Activated T-cell treated with anti-CD3 and anti-CD28 coated beads, Interleukin-2, amount 50 U/mL, for 1 hour (primary cell): ENCODE results near the gene AGAP1.
"Not testable (repeated sequence)": the region's sequence is repeated elsewhere in the genome, so short reads cannot be mapped to it uniquely, and the experiment has no call there.

Experiments
- DNase-seq: peaks from one replicate; pipeline ENCODE4 v3.0.0-alpha.2; 2020

Gene AGAP1

GRCh38 chr2:235934774-235935484 is 441.1 kb downstream of the AGAP1 start:
- DNase-seq, result no peak

- DNase-seq, result no peak
Observed at GRCh38 chr2:235935773-235936172, 441.9 kb downstream of the AGAP1 start.

GRCh38 chr2:235936493-235936892 is 442.6 kb downstream of the AGAP1 start:
- no peak for DNase-seq

DNA sequence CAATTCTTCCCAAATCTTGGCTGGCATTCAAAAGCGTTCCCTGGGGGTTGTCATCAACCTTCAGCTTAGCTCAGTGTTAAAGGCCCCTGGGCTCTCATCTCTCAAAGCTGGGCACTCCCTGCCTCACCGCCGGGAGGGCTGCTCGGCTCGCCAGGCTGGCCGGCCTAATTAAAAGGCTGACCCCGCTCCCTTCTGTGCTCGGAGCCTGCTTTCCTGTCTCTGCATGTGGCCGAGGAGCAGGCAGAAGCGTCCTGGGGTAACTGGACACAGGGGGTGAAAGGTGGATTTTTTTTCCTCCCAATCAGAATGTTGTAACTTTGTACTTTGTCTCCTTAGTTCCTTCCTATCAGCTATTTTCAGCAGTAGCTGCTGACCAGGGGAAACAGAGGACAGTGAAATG is 443.2 kb downstream of the AGAP1 start:
- DNase-seq, result no peak

GRCh38 chr2:235937526-235937925 is 443.7 kb downstream of the AGAP1 start:
- DNase-seq, result no peak

- DNase-seq, result no peak
Observed at GRCh38 chr2:235937936-235938335, 444.1 kb downstream of the AGAP1 start.

- DNase-seq, result no peak
Observed at GRCh38 chr2:235938611-235939010, 444.8 kb downstream of the AGAP1 start.

GRCh38 chr2:235939471-235939870 is 445.6 kb downstream of the AGAP1 start:
- no peak for DNase-seq

DNA sequence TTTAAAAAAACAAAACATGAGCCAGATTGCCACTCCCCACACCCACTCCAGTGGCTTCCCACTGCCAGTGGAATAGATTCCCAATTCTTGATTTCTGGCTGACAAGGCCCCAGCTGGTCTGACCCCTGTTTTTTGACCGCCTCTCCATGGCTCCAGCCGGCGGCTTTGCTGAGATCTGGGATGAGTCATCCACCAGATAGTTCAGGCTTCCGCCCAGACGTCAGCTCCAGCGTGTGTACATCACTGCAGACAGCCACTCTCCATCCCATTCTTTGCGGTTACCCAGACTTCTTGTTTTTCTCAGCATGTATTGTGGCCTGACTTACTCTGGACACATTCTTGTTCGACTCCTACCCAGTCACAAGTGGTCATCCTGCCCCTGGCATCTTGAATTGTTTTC is 446.5 kb downstream of the AGAP1 start:
- no peak for DNase-seq

DNA sequence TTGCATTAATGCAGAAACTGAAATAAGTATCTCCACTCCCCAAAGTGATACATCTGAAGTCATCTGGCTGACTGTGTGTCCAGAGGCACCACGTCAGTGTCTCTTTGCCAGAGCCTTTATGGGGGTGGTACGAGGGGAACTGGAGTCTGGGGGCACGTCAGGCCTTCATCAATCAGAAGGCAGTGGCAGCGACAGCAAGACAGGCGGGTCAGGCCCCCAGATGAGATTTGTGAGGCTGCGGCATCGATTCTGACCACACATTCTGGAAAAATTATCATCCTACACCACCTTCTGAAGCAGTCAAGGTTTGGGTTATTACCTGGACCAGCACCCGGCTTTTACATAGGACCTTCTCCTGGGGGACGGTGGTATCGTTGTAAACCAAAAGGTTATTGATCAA is 450.7 kb downstream of the AGAP1 start:
- no peak for DNase-seq

DNA sequence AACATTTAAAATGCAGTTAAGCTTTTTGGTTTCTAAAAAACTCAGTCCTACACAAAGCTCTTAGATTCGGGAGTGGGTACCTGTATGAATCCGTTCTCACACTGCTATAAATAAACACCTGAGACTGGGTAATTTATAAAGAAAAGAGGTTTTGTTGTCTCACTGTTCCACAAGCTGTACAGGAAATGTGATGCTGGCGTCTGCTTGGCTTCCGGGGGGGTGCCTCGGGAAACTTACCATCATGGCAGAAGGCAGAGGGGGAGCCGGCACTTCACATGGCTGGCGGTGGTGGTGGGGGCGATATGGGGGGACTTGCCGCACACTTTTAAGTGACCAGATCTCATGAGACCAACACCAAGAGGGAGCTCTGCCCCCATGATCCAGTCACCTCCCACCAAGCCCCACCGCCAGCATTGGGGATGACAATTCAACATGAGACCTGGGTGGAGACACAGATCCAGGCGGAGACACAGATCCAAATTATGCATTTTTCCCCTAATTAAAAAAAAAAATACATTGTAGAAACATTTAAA is 451.8 kb downstream of the AGAP1 start:
- no peak for DNase-seq

- no peak for DNase-seq
Observed at GRCh38 chr2:235946590-235946989, 452.7 kb downstream of the AGAP1 start.

DNA sequence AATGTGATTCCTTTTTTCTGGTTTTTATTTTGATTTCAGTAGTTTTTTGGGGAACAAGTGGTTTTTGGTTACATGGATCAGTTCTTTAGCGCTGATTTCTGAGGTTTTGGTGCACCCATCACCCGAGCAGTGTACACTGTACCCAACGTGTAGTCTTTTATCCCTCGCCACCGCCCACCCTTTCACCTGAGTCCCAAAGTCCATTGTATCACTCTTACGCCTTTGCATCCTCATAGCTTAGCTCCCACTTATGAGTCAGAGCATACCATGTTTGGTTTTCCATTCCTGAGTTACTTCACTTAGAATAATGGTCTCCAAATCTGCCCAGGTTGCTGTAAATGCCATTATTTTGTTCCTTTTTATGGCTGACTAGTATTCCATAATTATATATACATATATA is 453.2 kb downstream of the AGAP1 start:
- DNase-seq, result not testable (repeated sequence)

GRCh38 chr2:235949567-235950472 is 456.0 kb downstream of the AGAP1 start:
- no peak for DNase-seq

- DNase-seq, result no peak
Observed at GRCh38 chr2:235950473-235950809, 456.6 kb downstream of the AGAP1 start.

DNA sequence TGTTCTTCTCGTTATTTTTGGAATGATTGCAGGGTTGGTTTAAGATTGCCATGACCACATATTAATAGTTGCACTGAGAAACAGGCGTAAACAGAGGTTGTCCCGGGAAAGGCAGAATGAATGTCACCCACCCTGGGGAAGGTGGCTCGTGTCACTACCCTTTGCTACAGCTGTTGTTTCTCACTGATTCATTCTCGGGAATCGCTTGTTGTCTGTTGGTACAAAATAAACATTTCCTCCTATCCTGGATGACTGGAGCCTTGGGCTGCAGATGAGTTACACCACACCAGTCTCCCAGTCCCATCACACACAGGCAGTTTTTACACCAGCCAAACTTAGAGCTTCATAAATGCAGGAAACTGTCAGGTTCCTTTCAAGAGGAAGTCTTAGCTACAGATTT is 457.6 kb downstream of the AGAP1 start:
- no peak for DNase-seq

DNA sequence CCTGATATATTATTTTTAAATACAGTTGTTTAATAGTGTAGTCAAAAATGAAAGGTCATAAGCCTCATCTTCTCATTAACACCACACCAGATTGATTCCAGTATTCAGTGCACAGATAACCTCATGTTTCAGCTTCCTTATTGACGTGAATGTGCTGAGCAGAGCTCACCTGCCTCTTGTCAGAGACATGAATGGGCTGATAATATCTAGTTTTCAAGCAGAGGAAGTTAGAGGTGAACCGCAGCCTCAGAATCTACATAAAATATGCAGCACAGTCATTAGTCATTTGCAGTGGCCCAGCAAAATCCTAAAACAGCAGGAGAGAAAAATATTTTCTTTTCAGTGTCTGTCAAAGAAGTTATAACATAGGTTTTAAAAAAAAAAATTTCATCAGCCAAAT is 458.1 kb downstream of the AGAP1 start:
- no peak for DNase-seq

GRCh38 chr2:235952714-235953113 is 458.9 kb downstream of the AGAP1 start:
- no peak for DNase-seq

GRCh38 chr2:235954281-235954680 is 460.4 kb downstream of the AGAP1 start:
- no peak for DNase-seq

GRCh38 chr2:235954888-235955480 is 461.1 kb downstream of the AGAP1 start:
- DNase-seq, result no peak

GRCh38 chr2:235955664-235956063 is 461.8 kb downstream of the AGAP1 start:
- DNase-seq, result no peak

DNA sequence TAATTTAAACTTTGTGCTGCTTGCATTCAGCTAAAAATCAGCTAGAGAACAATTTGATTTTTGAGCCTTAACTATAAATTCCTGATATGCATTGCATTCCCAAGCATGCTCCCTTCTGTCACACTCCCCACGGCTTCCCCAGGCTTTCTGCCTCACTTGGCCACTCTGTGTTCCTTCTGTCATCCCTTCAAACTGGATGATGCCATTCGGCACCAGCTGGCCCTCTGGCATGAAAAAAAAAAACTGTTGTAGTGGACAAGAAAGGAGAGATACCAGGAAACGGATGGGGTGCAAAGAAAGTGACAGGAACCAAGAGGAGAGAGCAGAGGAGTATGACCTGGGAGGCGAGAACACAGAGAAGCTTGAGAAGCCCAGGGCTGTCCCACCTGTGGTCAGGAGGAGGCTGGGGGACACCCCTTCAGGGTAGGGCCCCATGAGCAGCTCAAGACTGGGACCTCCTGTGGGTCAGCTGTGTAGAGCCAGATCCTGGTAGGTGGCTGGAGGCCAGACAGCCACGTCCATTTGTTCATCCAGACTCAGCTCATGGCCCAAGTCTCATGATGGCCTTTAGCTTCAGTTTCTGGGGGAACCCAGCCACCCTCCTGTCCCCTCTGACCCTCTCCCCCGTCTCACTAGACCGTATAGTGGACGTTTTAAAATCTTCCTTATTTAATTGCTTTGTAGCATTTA is 462.6 kb downstream of the AGAP1 start:
- no peak for DNase-seq

DNA sequence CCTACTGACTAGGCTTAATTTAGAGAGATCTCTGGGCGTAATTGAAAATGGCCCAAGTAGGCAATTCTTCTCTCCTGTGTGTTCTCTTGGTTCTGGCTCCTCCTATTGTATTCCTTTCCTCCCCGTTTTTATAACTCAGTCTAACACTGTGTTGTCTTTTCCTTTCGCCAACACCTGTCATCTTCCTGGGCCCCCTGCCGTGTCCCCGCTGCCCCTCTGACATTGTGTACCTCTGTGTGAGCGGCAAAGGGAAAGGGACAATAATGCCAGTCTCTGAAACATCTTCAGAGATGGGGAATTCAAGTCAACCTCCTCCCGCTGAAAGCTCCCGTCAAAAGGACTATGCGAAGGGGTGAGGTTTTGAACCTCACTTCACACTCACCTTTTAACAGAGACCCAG is 463.4 kb downstream of the AGAP1 start:
- DNase-seq, result no peak
